ENCODE measurements around the gene PARL.

GRCh38 chr3:183927059-183927458 lies 42.4 kb upstream of the PARL start:
- TF ChIP-seq EZH2 (IDR thresholded peaks at IDR 0.05; ENCODE audit: low read length, unreplicated experiment): no peak
- TF ChIP-seq CTCF (conservative IDR thresholded peaks at IDR 0.05; ENCODE audit: low read depth, low read length): no peak
